Transverse colon (tissue), 3 donors: ENCODE measurements around the gene GGN.

Experiments
- EP300 ChIP-seq: sonication (generic); formaldehyde crosslinking; IDR thresholded peaks from one replicate; pipeline ENCODE4 v1.6.1; 2017; ENCODE audit warnings: antibody characterized with exemption, low read depth
- POLR2A ChIP-seq: fragments of 450-650 bp; IDR thresholded peaks from one replicate; pipeline ENCODE4 v1.6.1; 2016; ENCODE audit warnings: antibody characterized with exemption, mild to moderate bottlenecking, moderate library complexity
- TF ChIP-seq, protein P1 (sequence below), 5 experiments: fragments of 200-600 bp in 3 of 5; fragments of 450-650 bp in 2 of 5; sonication (generic) in 3 of 5; IDR thresholded peaks; 1 replicate in 2 of 5; 2 replicates in 3 of 5; pipeline ENCODE4 v1.5.1; 2016 to 2017; ENCODE audit warnings: antibody characterized with exemption in 5 of 5, inconsistent platforms in 3 of 5, mild to moderate bottlenecking in 2 of 5, moderate library complexity in 1 of 5

DNA sequence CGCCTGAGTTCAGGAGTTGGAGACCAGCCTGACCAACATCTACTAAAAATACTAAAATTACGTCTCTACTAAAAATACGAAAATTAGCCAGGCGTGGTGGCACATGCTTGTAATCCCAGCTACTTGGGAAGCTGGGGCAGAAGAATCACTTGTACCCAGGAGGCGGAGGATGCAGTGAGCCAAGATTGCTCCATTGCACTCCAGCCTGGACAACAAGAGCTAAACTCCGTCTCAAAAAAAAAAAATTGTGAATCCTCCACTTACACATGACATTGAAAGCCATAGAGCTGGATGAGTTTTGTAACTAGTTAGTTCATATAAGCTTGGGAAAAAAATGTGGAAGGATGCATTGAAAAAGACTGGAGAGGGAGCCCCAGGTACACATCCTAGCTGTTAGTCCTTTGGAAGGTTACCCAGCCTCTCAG lies 13.9 kb downstream of the GGN start:
- TF ChIP-seq, protein P1, sequence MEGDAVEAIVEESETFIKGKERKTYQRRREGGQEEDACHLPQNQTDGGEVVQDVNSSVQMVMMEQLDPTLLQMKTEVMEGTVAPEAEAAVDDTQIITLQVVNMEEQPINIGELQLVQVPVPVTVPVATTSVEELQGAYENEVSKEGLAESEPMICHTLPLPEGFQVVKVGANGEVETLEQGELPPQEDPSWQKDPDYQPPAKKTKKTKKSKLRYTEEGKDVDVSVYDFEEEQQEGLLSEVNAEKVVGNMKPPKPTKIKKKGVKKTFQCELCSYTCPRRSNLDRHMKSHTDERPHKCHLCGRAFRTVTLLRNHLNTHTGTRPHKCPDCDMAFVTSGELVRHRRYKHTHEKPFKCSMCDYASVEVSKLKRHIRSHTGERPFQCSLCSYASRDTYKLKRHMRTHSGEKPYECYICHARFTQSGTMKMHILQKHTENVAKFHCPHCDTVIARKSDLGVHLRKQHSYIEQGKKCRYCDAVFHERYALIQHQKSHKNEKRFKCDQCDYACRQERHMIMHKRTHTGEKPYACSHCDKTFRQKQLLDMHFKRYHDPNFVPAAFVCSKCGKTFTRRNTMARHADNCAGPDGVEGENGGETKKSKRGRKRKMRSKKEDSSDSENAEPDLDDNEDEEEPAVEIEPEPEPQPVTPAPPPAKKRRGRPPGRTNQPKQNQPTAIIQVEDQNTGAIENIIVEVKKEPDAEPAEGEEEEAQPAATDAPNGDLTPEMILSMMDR (IDR thresholded peaks at IDR 0.05): no peak
- no peak for TF ChIP-seq EP300
- no peak for TF ChIP-seq POLR2A
